Breast epithelium (tissue), 3 donors: Measurements from ENCODE around the gene NTN5.

ENCODE experiments used
- CTCF ChIP-seq, 3 donors: fragments of 450-650 bp; IDR thresholded peaks; one replicate each; pipeline ENCODE4 v1.5.1; 2016 to 2017; ENCODE audit warnings: antibody characterized with exemption in 3 of 3, mild to moderate bottlenecking in 3 of 3, moderate library complexity in 3 of 3
- POLR2A ChIP-seq: fragments of 450-650 bp; IDR thresholded peaks from one replicate; pipeline ENCODE4 v1.6.1; 2016; ENCODE audit warnings: antibody characterized with exemption, mild to moderate bottlenecking, moderate library complexity
- POLR2AphosphoS5 ChIP-seq, 3 donors: sonication (generic); formaldehyde crosslinking; IDR thresholded peaks; one replicate each; pipeline ENCODE4 v1.6.1; 2017; ENCODE audit warnings: antibody characterized with exemption in 3 of 3

GRCh38 chr19:48687776-48688175 is 15.0 kb upstream of the NTN5 start:
- no peak for TF ChIP-seq CTCF (IDR thresholded peaks at IDR 0.05)
- TF ChIP-seq POLR2A = no peak
- TF ChIP-seq POLR2AphosphoS5 (IDR thresholded peaks at IDR 0.05) = no peak
